SW480 (cell line): ENCODE data around the gene CCR1.
A peak's percentile ranks its signal among the peaks of the same experiment; 100 is the strongest.

ENCODE experiments used
- DNase-seq: peaks from one replicate; pipeline ENCODE4 v3.0.0-alpha.2; 2016; ENCODE audit warnings: low spot score

Gene CCR1

GRCh38 chr3:46208167-46208704 is at the start of gene CCR1:
TSS of gene CCR1 (minus strand) at chr3:46208313. CDS start at chr3:46204313, 4,000 bp downstream.
- DNase-seq = peak; percentile 42

- DNase-seq = no peak
These were observed 44.9 kb upstream of the CCR1 start for GRCh38 chr3:46252980-46253379.

- no peak for DNase-seq
These were observed 37.0 kb upstream of the CCR1 start for GRCh38 chr3:46245146-46245545.

- no peak for DNase-seq
These were observed 35.4 kb upstream of the CCR1 start for GRCh38 chr3:46243560-46243959.

GRCh38 chr3:46242120-46242519 is 34.0 kb upstream of the CCR1 start, which contains the start of gene CCR3:
TSS of gene CCR3 (plus strand) at chr3:46242460. CDS start at chr3:46265159, 22,699 bp downstream.
- DNase-seq = no peak

- no peak for DNase-seq
These were observed 31.8 kb upstream of the CCR1 start for GRCh38 chr3:46239952-46240351.

- peak; percentile 25 for DNase-seq
These were observed 31.3 kb upstream of the CCR1 start for GRCh38 chr3:46239301-46239938.

GRCh38 chr3:46238386-46238785 is 30.3 kb upstream of the CCR1 start:
- no peak for DNase-seq

DNA sequence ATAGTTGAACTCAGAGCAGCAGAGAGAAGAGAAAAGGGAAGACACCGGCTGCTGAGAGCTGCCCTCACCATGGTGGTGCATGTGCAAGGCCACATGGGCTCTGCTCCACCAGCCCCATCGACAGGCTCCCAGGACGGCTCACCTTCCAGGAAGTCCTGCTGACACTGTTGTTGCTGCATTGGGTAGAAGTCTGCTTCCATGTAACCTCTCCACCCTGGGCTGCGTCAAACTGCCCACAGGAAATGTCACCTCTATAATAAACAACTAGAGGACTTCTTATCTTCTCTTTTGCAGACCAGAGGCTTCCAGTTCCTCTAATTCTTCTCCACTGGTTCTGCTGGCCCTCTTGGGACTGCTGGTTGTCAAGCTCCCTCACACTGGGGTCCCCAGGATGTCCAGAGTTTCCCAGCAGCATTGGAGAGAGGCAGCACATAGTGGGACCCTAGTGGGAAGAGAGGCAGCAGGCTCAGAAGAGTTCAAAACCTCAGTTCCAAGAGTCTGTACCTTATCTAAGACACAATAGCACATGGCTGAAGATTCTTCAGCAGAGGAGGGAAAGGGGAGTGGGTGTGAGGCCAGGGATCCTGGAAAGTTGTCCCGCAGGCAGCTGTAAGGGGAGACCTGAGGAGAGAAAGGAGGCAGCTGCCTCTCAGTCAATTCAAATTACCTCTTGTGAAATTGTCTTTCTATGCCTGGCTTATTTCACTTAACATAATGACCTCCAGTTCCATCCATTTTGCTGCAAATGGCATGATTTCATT is 28.4 kb upstream of the CCR1 start:
- DNase-seq = no peak

- DNase-seq = no peak
These were observed 27.3 kb upstream of the CCR1 start for GRCh38 chr3:46235425-46235824.

DNA sequence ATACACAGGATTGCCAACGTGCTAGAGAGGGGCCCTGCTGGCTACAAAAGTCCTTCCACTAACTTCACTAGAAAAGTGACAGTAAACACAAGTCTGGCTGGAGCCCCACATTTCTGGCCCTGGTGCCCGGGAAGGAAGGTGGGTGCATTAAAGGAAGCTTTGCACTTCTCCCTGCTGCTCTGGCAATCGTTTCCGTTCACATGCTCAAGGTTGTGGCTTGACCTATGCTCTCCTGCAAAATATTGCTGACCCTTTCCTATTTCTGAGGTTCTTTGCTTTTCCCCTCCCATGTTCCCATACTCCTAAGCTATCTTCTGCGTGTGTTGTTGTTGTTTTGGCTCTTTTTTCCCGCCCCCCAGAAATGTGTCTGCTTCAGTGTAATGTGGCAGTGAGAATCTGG is 25.1 kb upstream of the CCR1 start:
- no peak for DNase-seq

DNA sequence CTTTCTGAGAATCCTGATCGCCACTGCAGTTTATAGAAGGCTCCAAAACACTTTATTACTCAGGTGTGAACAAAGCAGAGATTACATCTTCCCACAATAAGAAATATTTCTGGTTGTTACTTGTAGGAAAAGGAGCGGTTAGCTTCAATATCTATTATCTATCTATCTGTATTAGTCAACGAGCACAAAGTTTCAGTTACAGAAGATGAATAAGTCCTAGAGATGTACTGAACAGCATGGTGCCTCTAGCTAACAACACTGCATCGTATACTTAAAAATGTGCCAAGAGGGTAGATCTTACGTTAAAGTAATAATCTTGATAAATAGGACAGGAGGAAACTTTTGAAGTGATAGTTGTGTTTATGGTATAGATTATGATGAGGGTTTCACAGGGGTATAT is 23.2 kb upstream of the CCR1 start:
- no peak for DNase-seq

DNA sequence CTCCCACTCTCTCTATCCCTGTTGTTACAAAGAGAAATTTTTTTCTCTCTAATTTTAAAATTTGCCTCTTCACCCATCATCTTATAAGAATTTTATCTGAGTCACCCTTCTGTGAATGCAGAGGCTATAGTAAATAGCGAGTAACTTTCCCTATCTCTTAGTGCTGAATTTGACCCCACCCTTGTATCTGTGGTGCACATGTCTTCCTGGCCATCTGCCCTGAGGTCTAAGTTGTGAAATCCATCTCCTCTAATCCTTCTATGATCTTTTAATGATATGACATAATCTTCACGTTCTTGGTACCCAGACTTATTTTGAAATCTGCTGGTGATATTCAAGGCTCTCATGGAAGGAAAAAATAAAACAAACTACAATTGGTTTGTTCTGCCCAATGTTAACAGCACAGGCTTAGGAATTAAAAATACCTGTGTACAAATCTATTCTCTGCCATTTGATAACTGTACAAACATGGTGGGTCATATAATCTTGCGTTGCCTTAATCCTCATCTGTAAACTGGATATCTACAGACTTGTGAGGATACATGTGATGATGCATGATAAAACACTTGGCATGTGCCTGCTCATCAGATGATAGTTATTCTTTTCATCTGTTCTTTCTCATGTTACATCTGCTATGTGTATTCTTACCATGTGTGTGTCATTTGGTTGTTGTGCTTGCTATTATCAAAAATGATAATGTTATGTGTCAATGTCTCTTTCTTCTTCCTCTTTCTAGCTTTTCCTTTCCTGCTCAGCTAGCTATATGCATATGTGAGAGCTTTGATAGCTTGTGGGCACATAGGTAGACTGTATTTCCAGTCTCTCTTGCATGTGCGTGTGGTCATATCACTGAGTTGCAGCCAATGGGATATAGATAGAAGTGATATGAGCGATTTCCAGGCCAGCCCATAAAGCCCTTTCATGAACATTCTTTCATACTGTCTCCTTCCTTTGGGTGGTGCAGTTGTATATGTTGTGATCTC is 20.4 kb upstream of the CCR1 start:
- no peak for DNase-seq

DNA sequence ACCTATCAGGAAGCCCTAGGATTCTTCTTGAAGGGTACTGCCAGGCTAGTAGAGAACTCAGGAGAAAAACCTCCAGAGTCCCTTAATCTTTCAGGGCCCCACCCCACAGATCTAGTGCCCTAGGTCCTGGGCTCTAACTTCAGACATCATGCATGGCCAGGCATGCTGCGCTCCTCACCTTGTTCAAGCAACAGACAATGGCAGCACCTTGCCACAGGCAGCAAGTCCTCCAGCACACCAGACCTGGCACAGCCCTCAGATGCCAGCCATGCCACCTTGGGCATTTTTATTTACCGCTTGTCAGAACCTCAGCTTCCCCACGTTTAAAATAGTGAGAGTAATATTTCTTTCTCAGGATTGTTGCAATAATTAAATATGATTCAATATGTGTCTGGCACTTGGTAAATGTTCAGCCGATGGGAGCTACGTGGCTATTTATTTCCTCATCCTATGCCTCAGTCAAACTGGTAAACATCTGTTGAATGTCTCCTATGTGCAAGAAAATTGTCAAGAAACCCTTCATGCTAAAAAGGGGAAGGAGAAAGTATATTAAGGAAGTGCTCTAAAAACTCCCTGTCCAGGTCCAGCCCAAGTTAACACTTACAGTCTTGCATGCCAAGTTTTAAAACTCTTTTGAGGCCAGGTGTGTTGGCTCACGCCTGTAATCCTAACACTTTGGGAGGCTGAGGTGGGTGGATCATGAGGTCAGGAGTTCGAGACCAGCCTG is 14.5 kb upstream of the CCR1 start:
- DNase-seq = no peak

GRCh38 chr3:46221938-46222337 is 13.8 kb upstream of the CCR1 start:
- peak; percentile 36 for DNase-seq

- no peak for DNase-seq
These were observed 13.3 kb upstream of the CCR1 start for GRCh38 chr3:46221391-46221790.

DNA sequence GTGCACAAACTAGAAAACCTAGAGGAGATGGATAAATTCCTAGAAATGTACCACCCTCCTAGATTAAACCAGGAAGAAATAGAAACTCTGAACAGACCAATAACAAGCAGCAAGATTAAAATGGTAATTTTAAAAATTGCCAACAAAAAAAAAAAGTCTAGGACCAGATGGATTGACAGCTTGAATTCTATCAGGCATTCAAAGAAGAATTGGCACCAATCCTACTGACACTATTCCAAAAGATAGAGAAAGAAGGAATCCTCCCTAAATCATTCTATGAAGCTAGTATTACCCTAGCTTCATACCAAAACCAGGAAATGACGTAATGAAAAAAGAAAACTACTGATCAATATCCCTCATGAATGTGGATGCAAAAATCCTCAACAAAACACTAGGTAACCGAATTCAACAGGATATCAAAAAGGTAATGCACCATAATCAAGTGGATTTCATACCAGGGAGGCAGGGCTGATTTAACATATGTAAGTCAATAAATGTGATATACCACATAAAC is 10.1 kb upstream of the CCR1 start:
- no peak for DNase-seq

DNA sequence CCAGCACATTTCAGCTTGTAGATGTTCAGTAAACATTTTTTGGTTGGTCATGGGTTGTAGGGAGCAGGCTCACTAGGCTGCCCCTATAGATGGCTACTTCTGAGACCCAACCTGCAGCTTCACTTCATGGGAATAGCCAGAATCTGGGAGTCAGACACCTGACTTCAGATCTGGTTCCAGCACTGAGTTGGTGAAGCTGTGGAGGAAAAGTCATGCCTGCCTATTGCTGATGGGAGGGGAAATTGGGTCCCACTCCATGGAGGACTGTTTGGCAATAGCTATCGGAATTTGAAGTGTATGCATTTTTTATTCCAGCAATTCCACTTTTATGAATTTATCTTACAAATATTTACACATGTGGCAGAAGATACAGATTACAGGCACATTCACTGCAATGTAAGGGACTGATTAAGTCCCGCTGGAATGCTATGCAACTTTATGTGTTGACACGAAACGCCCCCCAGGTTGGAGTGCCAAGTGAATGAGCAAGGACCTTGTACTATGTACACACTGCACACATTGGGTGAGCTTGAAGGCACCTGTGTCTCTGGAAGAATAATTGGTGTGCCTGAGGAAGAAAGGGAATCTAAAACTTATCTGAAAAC is 7.8 kb upstream of the CCR1 start:
- no peak for DNase-seq

- DNase-seq = peak; percentile 23
These were observed 6.7 kb upstream of the CCR1 start for GRCh38 chr3:46214751-46215352.

- DNase-seq = no peak
These were observed 5.1 kb upstream of the CCR1 start for GRCh38 chr3:46213201-46213600.
